ENCODE data around the gene SLAMF1. TPM values are rescaled to one million over a fixed set of nuclear protein-coding genes. Genes with fewer than 3 reads are reported as not detected.

Gene SLAMF1
- total RNA-seq, 1 experiment from 2014 or later = 2.2 TPM

DNA sequence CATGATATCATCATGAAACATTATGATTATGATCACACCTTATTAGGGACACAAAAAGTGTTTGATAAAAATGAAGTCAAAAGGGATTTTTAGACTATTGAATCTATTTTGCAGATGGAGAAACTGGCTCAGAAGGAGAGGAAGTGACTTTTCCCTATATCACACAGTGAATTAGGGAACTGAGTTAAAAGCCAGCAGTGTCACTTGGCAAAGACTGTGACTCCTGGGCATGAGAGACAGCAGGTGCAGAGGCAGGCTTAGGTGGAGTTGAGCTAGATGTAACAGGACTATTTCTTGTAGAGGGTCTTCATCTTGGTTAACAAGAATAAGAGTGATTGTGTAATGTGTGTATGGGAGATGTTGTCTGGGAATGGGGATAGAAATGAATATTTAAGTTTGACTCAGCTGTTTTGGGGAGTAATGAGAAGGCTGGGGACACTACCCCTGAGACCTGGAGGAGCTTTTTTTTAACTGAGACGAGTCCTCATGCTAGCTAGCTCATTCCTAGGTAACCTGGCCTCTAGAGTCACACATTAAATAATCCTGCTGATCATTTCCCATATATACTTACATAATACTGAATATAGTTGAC lies 66.5 kb downstream of the SLAMF1 start:
- POLR2A ChIA-PET (ENCODE audit: low non-redundant PET) = no interaction called here
- H3K4me3 ChIP-seq (ENCODE audit: low read depth, low read length, poor library complexity, severe bottlenecking) = no peak overlapping the region
- TF ChIP-seq, protein P1, sequence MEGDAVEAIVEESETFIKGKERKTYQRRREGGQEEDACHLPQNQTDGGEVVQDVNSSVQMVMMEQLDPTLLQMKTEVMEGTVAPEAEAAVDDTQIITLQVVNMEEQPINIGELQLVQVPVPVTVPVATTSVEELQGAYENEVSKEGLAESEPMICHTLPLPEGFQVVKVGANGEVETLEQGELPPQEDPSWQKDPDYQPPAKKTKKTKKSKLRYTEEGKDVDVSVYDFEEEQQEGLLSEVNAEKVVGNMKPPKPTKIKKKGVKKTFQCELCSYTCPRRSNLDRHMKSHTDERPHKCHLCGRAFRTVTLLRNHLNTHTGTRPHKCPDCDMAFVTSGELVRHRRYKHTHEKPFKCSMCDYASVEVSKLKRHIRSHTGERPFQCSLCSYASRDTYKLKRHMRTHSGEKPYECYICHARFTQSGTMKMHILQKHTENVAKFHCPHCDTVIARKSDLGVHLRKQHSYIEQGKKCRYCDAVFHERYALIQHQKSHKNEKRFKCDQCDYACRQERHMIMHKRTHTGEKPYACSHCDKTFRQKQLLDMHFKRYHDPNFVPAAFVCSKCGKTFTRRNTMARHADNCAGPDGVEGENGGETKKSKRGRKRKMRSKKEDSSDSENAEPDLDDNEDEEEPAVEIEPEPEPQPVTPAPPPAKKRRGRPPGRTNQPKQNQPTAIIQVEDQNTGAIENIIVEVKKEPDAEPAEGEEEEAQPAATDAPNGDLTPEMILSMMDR (conservative IDR thresholded peaks at IDR 0.05; ENCODE audit: low read depth, low read length) = no peak

DNA sequence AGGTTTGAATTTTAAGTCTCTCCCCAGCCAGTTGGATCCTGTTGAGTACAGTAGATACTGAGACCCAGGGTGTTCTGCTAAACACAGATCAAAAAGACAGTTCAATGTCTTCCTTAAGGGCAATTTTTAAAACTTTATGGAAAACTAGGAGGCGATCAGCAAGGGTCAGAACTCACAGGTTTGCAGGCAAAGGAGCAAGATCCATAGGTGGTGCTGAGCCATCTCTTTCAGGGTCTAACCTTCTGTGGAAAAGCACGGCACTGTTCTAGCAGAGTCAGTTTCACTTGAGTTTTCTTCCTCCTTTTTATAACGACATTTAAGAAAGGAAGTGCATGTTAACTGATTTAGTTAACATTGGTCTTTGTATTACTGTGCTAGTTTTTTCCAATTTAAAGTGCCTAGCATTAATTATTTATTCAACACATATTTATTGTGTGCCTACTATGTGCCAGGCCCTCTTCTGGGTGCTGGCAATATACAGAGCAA lies 67.6 kb downstream of the SLAMF1 start, which contains the start of gene CD84:
Gene CD84, minus strand, starts transcription at position 281 of the 486 bp plus-strand sequence. Its CDS starts 59 bp downstream, at position 222.
- H3K4me1 ChIP-seq (ENCODE audit: insufficient read depth, low read length, poor library complexity, severe bottlenecking) = no peaks in the 10 kb centered on the region
- no peak within 1 kb of the TSS for H3K27ac ChIP-seq (ENCODE audit: low read depth, low read length, poor library complexity, severe bottlenecking)
- BruUV-seq (replicated peaks) = no TSS peak
- H3K9me3 ChIP-seq (ENCODE audit: low read depth, low read length, poor library complexity, severe bottlenecking) = no peaks in the 10 kb centered on the region
- intact Hi-C loops (cut with micrococcal nuclease; ENCODE audit: unreplicated experiment) = no loop called here
- no peaks in the 10 kb centered on the region for H3K36me3 ChIP-seq (ENCODE audit: insufficient read depth, low read length, poor library complexity, severe bottlenecking)
- no peak for TF ChIP-seq EZH2 (IDR thresholded peaks at IDR 0.05; ENCODE audit: borderline replicate concordance, low read depth, low read length, poor library complexity, severe bottlenecking)
- TF ChIP-seq, protein P1 (conservative IDR thresholded peaks at IDR 0.05; ENCODE audit: low read depth, low read length) = no peak
- DNase-seq (ENCODE audit: low spot score) = no peak
- H3K4me3 ChIP-seq (ENCODE audit: low read depth, low read length, poor library complexity, severe bottlenecking) = no peak within 1 kb of the TSS
- CTCF ChIA-PET = no interaction called here
- POLR2A ChIA-PET (ENCODE audit: low non-redundant PET) = no interaction called here
- H3K27me3 ChIP-seq (replicated peaks; ENCODE audit: insufficient read depth, low read depth, low read length, poor library complexity) = no peaks in the 10 kb centered on the region

More for the DNA sequence above, 66.5 kb downstream of the SLAMF1 start:
- no peak for DNase-seq (ENCODE audit: low spot score)
- H3K27ac ChIP-seq (ENCODE audit: low read depth, low read length, poor library complexity, severe bottlenecking) = no peak overlapping the region
- no peaks in the 10 kb centered on the region for H3K9me3 ChIP-seq (ENCODE audit: low read depth, low read length, poor library complexity, severe bottlenecking)
- no peaks in the 10 kb centered on the region for H3K27me3 ChIP-seq (replicated peaks; ENCODE audit: insufficient read depth, low read depth, low read length, poor library complexity)
- intact Hi-C loops (cut with micrococcal nuclease; ENCODE audit: unreplicated experiment) = no loop called here
- H3K4me1 ChIP-seq (ENCODE audit: insufficient read depth, low read length, poor library complexity, severe bottlenecking) = no peaks in the 10 kb centered on the region
- CTCF ChIA-PET = no interaction called here
- BruUV-seq (replicated peaks) = no TSS peak
- H3K36me3 ChIP-seq (ENCODE audit: insufficient read depth, low read length, poor library complexity, severe bottlenecking) = no peaks in the 10 kb centered on the region

DNA sequence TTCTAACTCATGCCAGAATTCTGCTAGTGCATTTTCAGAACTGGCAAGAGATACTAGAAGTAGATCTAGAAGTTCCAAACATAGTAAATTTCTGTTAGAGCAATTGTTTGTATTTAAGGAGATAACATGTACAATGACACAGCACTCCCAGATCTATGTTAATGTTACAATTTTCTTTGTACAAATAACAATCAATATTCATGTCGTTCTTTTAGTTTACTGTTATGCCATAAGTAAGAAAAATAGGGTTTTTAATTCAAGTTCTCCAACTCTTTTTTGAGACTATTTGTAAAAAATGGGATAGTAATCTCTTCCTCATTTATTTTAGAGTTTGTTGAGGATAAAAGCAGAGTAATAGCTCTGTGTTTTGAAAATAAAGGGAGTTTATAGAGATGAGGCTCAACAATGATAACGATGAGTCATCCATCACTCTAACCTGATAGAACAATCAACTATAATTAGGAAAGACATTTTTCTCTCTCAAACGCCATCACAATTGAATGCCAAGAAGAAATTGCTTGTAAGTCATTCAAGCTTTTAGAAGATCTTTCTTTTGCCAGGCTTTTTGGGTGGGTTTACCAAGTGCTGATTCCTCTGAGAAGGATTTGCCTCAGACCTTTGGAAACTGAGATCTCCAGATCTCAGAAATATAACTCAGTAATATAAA lies 68.2 kb downstream of the SLAMF1 start:
- no peak overlapping the region for H3K27ac ChIP-seq (ENCODE audit: low read depth, low read length, poor library complexity, severe bottlenecking)
- no peaks in the 10 kb centered on the region for H3K27me3 ChIP-seq (replicated peaks; ENCODE audit: insufficient read depth, low read depth, low read length, poor library complexity)
- intact Hi-C loops (cut with micrococcal nuclease; ENCODE audit: unreplicated experiment) = no loop called here
- H3K9me3 ChIP-seq (ENCODE audit: low read depth, low read length, poor library complexity, severe bottlenecking) = no peaks in the 10 kb centered on the region
- TF ChIP-seq, protein P1 (conservative IDR thresholded peaks at IDR 0.05; ENCODE audit: low read depth, low read length) = no peak
- TF ChIP-seq EZH2 (IDR thresholded peaks at IDR 0.05; ENCODE audit: borderline replicate concordance, low read depth, low read length, poor library complexity, severe bottlenecking) = no peak
- H3K4me3 ChIP-seq (ENCODE audit: low read depth, low read length, poor library complexity, severe bottlenecking) = no peak overlapping the region
- no peaks in the 10 kb centered on the region for H3K36me3 ChIP-seq (ENCODE audit: insufficient read depth, low read length, poor library complexity, severe bottlenecking)
- no TSS peak for BruUV-seq (replicated peaks)
- DNase-seq (ENCODE audit: low spot score) = no peak
- CTCF ChIA-PET = no interaction called here
- POLR2A ChIA-PET (ENCODE audit: low non-redundant PET) = no interaction called here
- H3K4me1 ChIP-seq (ENCODE audit: insufficient read depth, low read length, poor library complexity, severe bottlenecking) = no peaks in the 10 kb centered on the region

Measured in A673 (cell line).